ENCODE measurements around the gene SPOCD1.

SPOCD1 gene

DNA sequence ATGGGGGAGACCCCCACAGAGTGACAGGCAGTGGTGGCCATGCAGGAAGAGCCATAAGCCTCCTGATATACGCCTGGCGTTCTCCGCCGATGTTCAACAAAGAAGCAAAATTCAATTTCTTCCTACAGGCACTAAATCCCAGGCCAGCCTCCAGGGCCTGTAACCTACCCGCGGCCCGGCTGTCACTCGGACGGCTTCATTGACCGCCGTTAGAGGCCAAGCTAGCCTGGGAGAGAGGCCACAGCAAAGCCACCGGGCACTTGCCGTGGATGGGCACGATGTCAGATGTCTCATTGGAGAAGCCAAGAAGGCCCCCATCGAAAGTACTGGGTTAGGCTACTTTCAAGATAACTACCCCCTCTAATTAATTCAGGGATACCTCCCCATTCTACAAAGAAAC, 61.4 kb downstream of the SPOCD1 start:
- no peak for DNase-seq

- no peak for DNase-seq
These were observed 62.0 kb downstream of the SPOCD1 start for GRCh38 chr1:31753707-31754349.

- DNase-seq: no peak
These were observed 62.8 kb downstream of the SPOCD1 start for GRCh38 chr1:31752952-31753475.

GRCh38 chr1:31752258-31752657, 63.6 kb downstream of the SPOCD1 start:
- DNase-seq: no peak

DNA sequence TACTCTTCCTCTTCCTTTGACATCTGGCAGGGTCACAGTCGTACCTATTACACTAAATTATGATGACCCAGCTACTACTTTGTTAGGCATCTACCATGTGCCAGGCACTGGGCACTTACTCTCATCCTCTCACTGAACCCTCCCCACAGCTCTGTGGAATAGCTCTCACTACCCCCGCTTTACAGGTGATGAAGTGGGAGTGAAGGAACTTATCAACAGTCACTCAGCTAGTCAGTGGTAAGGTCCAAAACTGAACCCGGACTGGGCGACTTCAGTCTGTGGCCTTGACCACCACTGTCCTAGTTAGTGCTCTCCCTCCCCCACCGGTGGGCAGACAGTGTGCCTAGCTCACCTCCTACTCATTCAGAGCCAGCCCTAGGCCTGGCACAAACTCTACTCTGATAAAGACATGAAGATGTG, 64.0 kb downstream of the SPOCD1 start:
- no peak for DNase-seq

DNA sequence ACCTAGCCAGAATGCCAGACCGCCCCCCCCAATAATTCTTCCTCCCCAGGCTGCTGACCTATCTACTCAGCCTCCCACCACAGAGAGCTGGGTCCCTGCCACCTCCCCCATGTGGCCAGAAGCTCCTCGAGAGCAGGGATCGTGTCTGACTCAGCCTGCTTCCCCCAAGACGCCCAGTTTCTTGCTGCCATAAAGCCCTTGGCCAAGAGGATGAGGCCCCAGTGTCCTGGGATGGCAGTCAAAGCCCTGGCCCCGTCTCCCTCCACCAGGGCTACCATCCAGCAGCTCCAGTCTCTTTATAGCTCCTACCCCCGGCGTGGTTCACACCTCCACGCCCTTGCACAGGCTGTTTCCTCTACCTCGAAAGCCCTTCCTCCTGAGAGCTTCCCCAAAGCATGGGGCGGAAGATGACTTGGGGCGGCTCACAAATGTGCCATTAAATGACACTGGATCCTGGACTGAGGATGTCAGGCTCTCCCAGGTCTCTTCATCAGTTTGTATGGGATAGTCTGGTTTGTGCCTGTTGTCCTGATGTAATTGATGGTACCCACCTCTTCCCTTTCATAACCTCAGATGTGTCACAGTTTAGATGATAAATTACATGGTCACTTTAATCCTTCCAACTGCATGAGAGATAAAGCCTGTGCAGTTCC, 64.8 kb downstream of the SPOCD1 start:
- DNase-seq: no peak

DNA sequence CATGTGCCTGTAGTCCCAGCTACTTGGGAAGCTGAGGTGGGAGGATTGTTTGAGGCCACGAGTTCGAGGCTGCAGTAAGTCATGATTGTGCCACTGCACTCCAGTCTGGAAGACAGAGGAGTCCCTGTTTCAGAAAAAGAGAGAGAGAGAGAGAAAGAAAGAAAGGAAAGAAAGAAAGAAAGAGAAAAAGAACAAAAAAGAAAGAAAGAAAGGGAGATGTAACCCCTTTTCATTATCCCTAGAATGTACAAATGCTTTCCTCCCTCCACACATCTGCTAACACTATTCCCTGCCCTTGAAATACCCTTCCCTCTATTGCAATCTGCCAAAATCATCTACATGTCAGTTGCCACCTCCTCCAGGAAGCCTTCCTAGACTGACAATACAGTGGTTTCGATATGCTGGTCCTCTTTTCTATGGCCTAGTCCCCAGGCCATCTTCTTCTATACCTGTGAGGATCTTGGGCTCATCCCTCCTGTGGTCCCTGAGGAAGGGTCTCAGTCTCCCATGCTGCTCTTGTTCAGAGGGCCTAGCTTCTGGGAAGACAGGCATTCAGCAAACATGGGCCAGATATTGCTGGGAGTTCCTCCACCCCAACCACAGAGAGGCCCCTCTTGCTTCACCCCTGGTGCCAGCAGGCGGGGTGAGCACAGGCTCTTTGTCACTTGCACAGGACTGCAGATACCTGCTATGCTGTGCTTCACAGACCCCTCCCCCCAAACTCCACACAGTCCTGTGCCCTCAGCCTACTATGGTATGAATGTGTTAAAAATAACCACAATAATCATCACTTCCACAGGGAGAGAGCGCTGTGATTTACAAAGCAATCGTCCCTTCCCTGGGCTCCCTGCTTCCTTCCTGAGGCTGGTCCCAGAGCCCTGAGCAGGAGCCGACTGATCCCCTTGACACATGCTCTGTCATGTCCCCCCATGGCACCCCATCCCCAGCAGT, 65.8 kb downstream of the SPOCD1 start:
- no peak for DNase-seq

DNA sequence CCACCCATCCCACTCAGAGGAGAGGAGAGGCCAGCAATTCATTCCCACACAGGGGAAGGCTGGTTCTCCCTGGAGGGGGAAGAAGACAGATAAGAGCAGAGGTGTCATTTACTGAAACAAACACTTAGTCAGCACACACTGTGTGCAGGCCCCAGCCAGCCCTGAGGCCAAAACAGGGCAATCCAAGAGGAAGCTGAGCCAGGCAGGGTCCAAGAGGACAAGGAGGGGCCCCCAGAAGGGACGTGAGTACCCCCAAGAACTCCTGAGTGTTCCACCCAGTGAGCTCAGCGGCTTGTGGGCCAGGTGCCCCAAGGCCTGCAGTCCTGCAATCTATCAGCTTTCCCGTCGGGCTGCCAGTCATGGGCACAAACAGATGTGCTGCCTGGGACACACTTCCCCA, 67.5 kb downstream of the SPOCD1 start:
- no peak for DNase-seq

GRCh38 chr1:31747304-31747703, 68.5 kb downstream of the SPOCD1 start:
- no peak for DNase-seq

DNA sequence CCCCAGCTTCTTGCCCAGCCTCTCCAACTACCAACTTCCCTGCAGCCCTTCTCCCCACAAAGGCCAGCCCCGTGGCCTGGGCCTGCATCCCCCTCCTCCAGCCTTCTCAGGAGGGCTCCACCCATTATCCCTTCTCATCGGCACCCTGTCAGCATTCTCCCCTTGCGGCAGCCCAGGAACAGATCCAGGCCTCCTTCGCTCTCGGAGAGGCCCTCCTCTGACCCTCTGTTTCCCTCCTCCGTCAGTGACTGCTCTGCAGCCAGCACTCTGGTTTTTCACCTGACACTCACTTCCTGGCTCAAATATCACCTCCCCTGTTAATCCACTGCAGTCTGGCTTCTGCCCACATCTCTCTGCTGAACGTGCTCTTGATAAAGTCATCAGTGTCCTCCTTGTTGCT, 69.1 kb downstream of the SPOCD1 start:
- DNase-seq: no peak

DNA sequence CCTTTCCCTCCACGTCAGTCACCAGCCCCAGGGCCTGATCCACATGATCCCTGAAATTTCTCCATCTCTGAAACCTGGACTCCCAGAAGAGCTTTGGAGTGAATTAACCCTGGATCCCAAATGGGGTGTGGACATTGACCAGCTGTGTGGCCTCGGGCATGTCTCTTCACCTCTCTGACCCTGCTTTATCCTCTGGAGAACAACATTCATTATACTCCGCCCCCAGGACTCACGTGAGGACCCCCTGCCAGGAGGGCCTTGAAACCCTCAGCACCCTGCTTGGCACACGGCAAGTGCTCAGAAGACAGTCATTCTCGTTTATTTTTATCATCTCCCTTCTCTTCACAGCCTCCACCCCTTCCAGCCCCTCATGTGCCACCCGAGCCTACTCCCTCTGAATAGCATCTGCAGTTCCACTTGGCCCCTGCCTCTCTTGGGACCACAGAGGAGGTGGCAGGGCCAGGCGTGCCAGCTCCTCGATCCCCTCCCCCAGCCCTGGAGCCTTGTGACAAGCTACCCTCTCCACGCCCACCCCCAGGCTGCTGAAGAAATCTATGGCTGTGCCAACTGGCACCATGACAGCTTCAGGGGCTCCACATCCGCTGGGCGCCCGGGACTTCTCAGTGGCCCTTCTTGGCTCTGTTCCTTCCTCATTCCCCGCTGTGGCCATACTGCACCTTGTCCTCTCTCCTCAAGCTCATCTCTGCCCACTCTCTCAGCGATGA, 69.7 kb downstream of the SPOCD1 start:
- DNase-seq: no peak

GRCh38 chr1:31745096-31745945, 70.5 kb downstream of the SPOCD1 start:
- no peak for DNase-seq

GRCh38 chr1:31744165-31744888, 71.5 kb downstream of the SPOCD1 start:
- DNase-seq: no peak

- no peak for DNase-seq
These were observed 73.2 kb downstream of the SPOCD1 start for GRCh38 chr1:31742462-31743212.

Data from bone marrow (tissue), 2 donors.